Activated T-helper 2 cell treated with anti-CD3 and anti-CD28 coated beads, Interferon-gamma antibody, Interleukin-2, Interleukin-4, amounts not matched to agents 10 μg/mL and 5 μg/mL and 100 μg/mL, durations not matched to agents 14 hours and 24 hours and 36 hours (primary cell): ENCODE results near the gene GATA5. TPM values are rescaled to one million over a fixed set of nuclear protein-coding genes. Genes with fewer than 3 reads are reported as not detected.

Experiments used
- DNase-seq: peaks from one replicate; pipeline ENCODE4 v3.0.0; 2021; ENCODE audit warnings: low spot score
- H3K27ac Mint-ChIP-seq: one replicate; pipeline ENCODE4 v1.8.0; 2021; ENCODE audit warnings: mixed read lengths
- H3K27me3 Mint-ChIP-seq: one replicate; pipeline ENCODE4 v1.8.0; 2021; ENCODE audit warnings: low read depth, mixed read lengths
- H3K36me3 Mint-ChIP-seq: one replicate; pipeline ENCODE4 v1.8.0; 2021; ENCODE audit warnings: low read depth, mixed read lengths
- H3K4me1 Mint-ChIP-seq: one replicate; pipeline ENCODE4 v1.8.0; 2021; ENCODE audit warnings: low read depth, mixed read lengths
- H3K4me3 Mint-ChIP-seq: one replicate; pipeline ENCODE4 v1.8.0; 2021; ENCODE audit warnings: low read depth, mild to moderate bottlenecking, moderate library complexity, mixed read lengths
- H3K9me3 Mint-ChIP-seq: one replicate; pipeline ENCODE4 v1.8.0; 2021; ENCODE audit warnings: mixed read lengths
- intact Hi-C: fragments of 100-400 bp; cut with micrococcal nuclease; formaldehyde crosslinking; loops from one replicate; pipeline ENCODE4 v1.15.1; 2023
- total RNA-seq: library from RNA; stranded (reverse); gene quantifications from 2 replicates; pipeline ENCODE4 v1.2.3, GENCODE V29; 2022

Gene GATA5
- total RNA-seq, 1 donor from 2014 or later: not detected

GRCh38 chr20:62451156-62451767 lies 24.5 kb downstream of the GATA5 start:
- H3K27ac Mint-ChIP-seq: no peak overlapping the region
- H3K36me3 Mint-ChIP-seq: no peaks in the 10 kb centered on the region
- H3K27me3 Mint-ChIP-seq: peaks cover 2% of the 10 kb centered on the region
- no peak overlapping the region for H3K4me3 Mint-ChIP-seq
- intact Hi-C loops: no loop called here
- H3K9me3 Mint-ChIP-seq: no peaks in the 10 kb centered on the region
- H3K4me1 Mint-ChIP-seq: no peaks in the 10 kb centered on the region
- no peak for DNase-seq

- Mint-ChIP-seq H3K4me3 (no peak overlapping the region), H3K27ac (no peak overlapping the region), H3K9me3 (no peaks in the 10 kb centered on the region), H3K27me3 (no peaks in the 10 kb centered on the region), H3K4me1 (no peaks in the 10 kb centered on the region), H3K36me3 (no peaks in the 10 kb centered on the region)
- no peak for DNase-seq
- intact Hi-C loops: no loop called here
Observed at GRCh38 chr20:62449951-62450691, 25.7 kb downstream of the GATA5 start.

GRCh38 chr20:62448788-62449187 lies 27.0 kb downstream of the GATA5 start:
- no peak overlapping the region for H3K27ac Mint-ChIP-seq
- H3K27me3 Mint-ChIP-seq: no peaks in the 10 kb centered on the region
- no peak overlapping the region for H3K4me3 Mint-ChIP-seq
- no peak for DNase-seq
- no peaks in the 10 kb centered on the region for H3K36me3 Mint-ChIP-seq
- H3K9me3 Mint-ChIP-seq: no peaks in the 10 kb centered on the region
- H3K4me1 Mint-ChIP-seq: no peaks in the 10 kb centered on the region
- intact Hi-C loops: no loop called here

GRCh38 chr20:62448038-62448437 lies 27.8 kb downstream of the GATA5 start:
- Mint-ChIP-seq H3K9me3 (no peaks in the 10 kb centered on the region), H3K36me3 (no peaks in the 10 kb centered on the region), H3K4me3 (no peak overlapping the region), H3K4me1 (no peaks in the 10 kb centered on the region), H3K27me3 (no peaks in the 10 kb centered on the region), H3K27ac (no peak overlapping the region)
- DNase-seq: no peak
- intact Hi-C loops: no loop called here

GRCh38 chr20:62446888-62447869 lies 28.6 kb downstream of the GATA5 start:
- no peaks in the 10 kb centered on the region for H3K4me1 Mint-ChIP-seq
- H3K9me3 Mint-ChIP-seq: no peaks in the 10 kb centered on the region
- DNase-seq: no peak
- no peak overlapping the region for H3K27ac Mint-ChIP-seq
- intact Hi-C loops: no loop called here
- H3K4me3 Mint-ChIP-seq: no peak overlapping the region
- H3K27me3 Mint-ChIP-seq: no peaks in the 10 kb centered on the region
- no peaks in the 10 kb centered on the region for H3K36me3 Mint-ChIP-seq

- Mint-ChIP-seq H3K9me3 (no peaks in the 10 kb centered on the region), H3K4me3 (no peak overlapping the region), H3K36me3 (no peaks in the 10 kb centered on the region), H3K27me3 (no peaks in the 10 kb centered on the region), H3K27ac (no peak overlapping the region), H3K4me1 (no peaks in the 10 kb centered on the region)
- intact Hi-C loops: no loop called here
- no peak for DNase-seq
Observed at GRCh38 chr20:62446481-62446880, 29.3 kb downstream of the GATA5 start.

GRCh38 chr20:62445553-62446340 lies 30.0 kb downstream of the GATA5 start:
- Mint-ChIP-seq H3K27ac (no peak overlapping the region), H3K4me3 (no peak overlapping the region), H3K27me3 (no peaks in the 10 kb centered on the region), H3K4me1 (no peaks in the 10 kb centered on the region), H3K36me3 (no peaks in the 10 kb centered on the region), H3K9me3 (no peaks in the 10 kb centered on the region)
- DNase-seq: no peak
- intact Hi-C loops: no loop called here

GRCh38 chr20:62444286-62444685 lies 31.5 kb downstream of the GATA5 start:
- Mint-ChIP-seq H3K27ac (no peak overlapping the region), H3K36me3 (no peaks in the 10 kb centered on the region), H3K9me3 (no peaks in the 10 kb centered on the region), H3K27me3 (no peaks in the 10 kb centered on the region), H3K4me1 (no peaks in the 10 kb centered on the region), H3K4me3 (no peak overlapping the region)
- intact Hi-C loops: no loop called here
- no peak for DNase-seq

GRCh38 chr20:62441987-62442539 lies 33.7 kb downstream of the GATA5 start:
- H3K4me3 Mint-ChIP-seq: no peak overlapping the region
- H3K4me1 Mint-ChIP-seq: no peaks in the 10 kb centered on the region

GRCh38 chr20:62439218-62439617 lies 36.6 kb downstream of the GATA5 start:
- Mint-ChIP-seq H3K36me3 (no peaks in the 10 kb centered on the region), H3K4me1 (no peaks in the 10 kb centered on the region), H3K4me3 (no peak overlapping the region), H3K27ac (no peak overlapping the region), H3K27me3 (peaks cover 10% of the 10 kb centered on the region), H3K9me3 (no peaks in the 10 kb centered on the region)
- no peak for DNase-seq
- intact Hi-C loops: no loop called here

More at GRCh38 chr20:62441987-62442539, 33.7 kb downstream of the GATA5 start:
- H3K9me3 Mint-ChIP-seq: no peaks in the 10 kb centered on the region
- DNase-seq: no peak
- H3K27ac Mint-ChIP-seq: no peak overlapping the region
- intact Hi-C loops: no loop called here
- H3K36me3 Mint-ChIP-seq: no peaks in the 10 kb centered on the region
- H3K27me3 Mint-ChIP-seq: no peaks in the 10 kb centered on the region

GRCh38 chr20:62437927-62438326 lies 37.9 kb downstream of the GATA5 start:
- Mint-ChIP-seq H3K9me3 (no peaks in the 10 kb centered on the region), H3K27me3 (peaks cover 17% of the 10 kb centered on the region), H3K27ac (no peak overlapping the region), H3K4me3 (no peak overlapping the region), H3K4me1 (no peaks in the 10 kb centered on the region), H3K36me3 (no peaks in the 10 kb centered on the region)
- no peak for DNase-seq
- intact Hi-C loops: no loop called here

- Mint-ChIP-seq H3K27me3 (peaks cover 17% of the 10 kb centered on the region), H3K27ac (no peak overlapping the region), H3K36me3 (no peaks in the 10 kb centered on the region), H3K4me3 (no peak overlapping the region), H3K4me1 (no peaks in the 10 kb centered on the region), H3K9me3 (no peaks in the 10 kb centered on the region)
- intact Hi-C loops: no loop called here
- no peak for DNase-seq
Observed at GRCh38 chr20:62437496-62437895, 38.3 kb downstream of the GATA5 start.
